Measurements from ENCODE around the gene NMNAT2. TPM values are rescaled to one million over a fixed set of nuclear protein-coding genes. Genes with fewer than 3 reads are reported as not detected.

The NMNAT2 gene
- polyA plus RNA-seq, 3 donors: 0.22 to 0.43 TPM; not detected in 1

DNA sequence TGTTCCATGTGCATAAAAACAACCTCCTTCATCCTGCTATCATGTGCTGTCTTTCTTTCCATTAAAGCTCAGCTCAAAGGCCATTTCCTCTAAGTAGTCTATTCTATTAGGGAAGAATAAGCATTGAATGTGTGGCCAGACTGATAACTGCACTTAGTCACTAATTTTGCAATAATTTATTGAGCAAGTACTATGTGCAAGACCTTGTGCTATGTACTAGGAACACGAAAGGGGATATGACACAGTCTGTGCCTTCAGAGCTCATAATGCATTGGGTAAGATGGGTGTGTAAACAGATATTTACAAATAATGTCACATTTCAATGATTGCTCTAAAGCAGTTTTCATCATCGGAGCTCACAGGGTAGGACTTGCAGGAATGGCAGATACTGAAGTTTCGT is 54.2 kb downstream of the NMNAT2 start:
- H3K9ac ChIP-seq (ENCODE audit: insufficient read depth, low read length, poor library complexity, severe bottlenecking): peak overlapping the region; percentile 43
- peaks cover 23 to 33% of the 10 kb centered on the region in 2 donors for H3K4me1 ChIP-seq (ENCODE audit: control insufficient read depth in 1 of 2, insufficient read depth in 2 of 2, low read length in 2 of 2)
- peaks cover 0 to 3% (median 0%) of the 10 kb centered on the region in 7 donors for H3K9me3 Mint-ChIP-seq
- no peaks in the 10 kb centered on the region for H4K20me1 ChIP-seq (ENCODE audit: insufficient read depth, low read length)
- no peaks in the 10 kb centered on the region for H3K36me3 Mint-ChIP-seq
- no peak overlapping the region for H3K4me3 Mint-ChIP-seq
- TF ChIP-seq, protein P1, sequence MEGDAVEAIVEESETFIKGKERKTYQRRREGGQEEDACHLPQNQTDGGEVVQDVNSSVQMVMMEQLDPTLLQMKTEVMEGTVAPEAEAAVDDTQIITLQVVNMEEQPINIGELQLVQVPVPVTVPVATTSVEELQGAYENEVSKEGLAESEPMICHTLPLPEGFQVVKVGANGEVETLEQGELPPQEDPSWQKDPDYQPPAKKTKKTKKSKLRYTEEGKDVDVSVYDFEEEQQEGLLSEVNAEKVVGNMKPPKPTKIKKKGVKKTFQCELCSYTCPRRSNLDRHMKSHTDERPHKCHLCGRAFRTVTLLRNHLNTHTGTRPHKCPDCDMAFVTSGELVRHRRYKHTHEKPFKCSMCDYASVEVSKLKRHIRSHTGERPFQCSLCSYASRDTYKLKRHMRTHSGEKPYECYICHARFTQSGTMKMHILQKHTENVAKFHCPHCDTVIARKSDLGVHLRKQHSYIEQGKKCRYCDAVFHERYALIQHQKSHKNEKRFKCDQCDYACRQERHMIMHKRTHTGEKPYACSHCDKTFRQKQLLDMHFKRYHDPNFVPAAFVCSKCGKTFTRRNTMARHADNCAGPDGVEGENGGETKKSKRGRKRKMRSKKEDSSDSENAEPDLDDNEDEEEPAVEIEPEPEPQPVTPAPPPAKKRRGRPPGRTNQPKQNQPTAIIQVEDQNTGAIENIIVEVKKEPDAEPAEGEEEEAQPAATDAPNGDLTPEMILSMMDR (IDR thresholded peaks at IDR 0.05): no peak
- peaks cover 9 to 11% of the 10 kb centered on the region in 2 donors for H3K27me3 ChIP-seq (ENCODE audit: control insufficient read depth in 2 of 2, insufficient read depth in 2 of 2, low read length in 2 of 2)
- DNase-seq: peak; percentile 93 to 100 (median 97)
- peak overlapping the region; percentile 89 to 97 (median 94) for H3K27ac Mint-ChIP-seq
- H3K4me2 ChIP-seq (replicated peaks; ENCODE audit: extremely low read depth, low read length, poor library complexity, severe bottlenecking): peak overlapping the region; percentile 14
- no CpG with 5 or more reads among the region's 3 CpGs for WGBS (ENCODE audit: insufficient coverage)
- H3K36me3 ChIP-seq (replicated peaks in 1 of 2; ENCODE audit: control insufficient read depth in 1 of 2, insufficient read depth in 2 of 2, low read length in 2 of 2): no peaks in the 10 kb centered on the region
- H3K4me1 Mint-ChIP-seq: peaks cover 33% of the 10 kb centered on the region
- H3K27me3 Mint-ChIP-seq (ENCODE audit: low read depth in 3 of 3): peaks cover 15 to 18% (median 17%) of the 10 kb centered on the region in 3 donors
- H3K9me3 ChIP-seq (replicated peaks in 1 of 2; ENCODE audit: control insufficient read depth in 1 of 2, insufficient read depth in 1 of 2, low read length in 2 of 2): no peaks in the 10 kb centered on the region
- H3K27ac ChIP-seq (ENCODE audit: low read depth in 1 of 2, low read length in 2 of 2): peak overlapping the region in 1 of 2 donors; percentile 96
- H2AFZ ChIP-seq (ENCODE audit: insufficient read depth, low read depth, low read length, poor library complexity, severe bottlenecking): no peak overlapping the region
- intact Hi-C loops (cut with micrococcal nuclease): loop anchor here in 1 of 2 donors (10.0 kb wide), 1 partner anchor 101 kb away; no protein-coding TSS in a partner anchor
- no peaks in the 10 kb centered on the region for H3K79me2 ChIP-seq (ENCODE audit: insufficient read depth, low read length)
- no peak overlapping the region for H3K4me3 ChIP-seq (replicated peaks in 1 of 3; ENCODE audit: low read depth in 2 of 3, low read length in 3 of 3)

DNA sequence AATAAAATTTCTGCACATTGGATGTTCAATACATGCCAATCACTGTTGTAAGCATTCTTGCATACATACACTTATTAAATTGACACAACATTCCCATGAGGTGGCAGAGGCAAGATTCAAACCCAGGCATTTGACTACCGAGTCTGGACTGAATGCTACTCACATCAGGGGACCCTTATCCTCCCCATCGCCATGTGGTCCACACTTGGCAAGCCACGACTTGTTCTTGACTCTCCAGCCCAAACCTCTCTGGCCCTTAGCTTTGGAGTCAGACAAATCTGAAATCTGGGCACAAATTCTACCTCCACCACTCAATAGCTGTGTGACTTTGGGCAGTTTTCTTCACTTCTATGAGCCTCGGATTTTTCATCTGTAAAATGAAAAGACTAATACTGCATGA is 57.1 kb downstream of the NMNAT2 start:
- TF ChIP-seq, protein P1 (IDR thresholded peaks at IDR 0.05): no peak
- no peaks in the 10 kb centered on the region for H3K79me2 ChIP-seq (ENCODE audit: insufficient read depth, low read length)
- H3K9ac ChIP-seq (ENCODE audit: insufficient read depth, low read length, poor library complexity, severe bottlenecking): no peak overlapping the region
- no peak overlapping the region for H3K4me3 Mint-ChIP-seq
- no peaks in the 10 kb centered on the region for H4K20me1 ChIP-seq (ENCODE audit: insufficient read depth, low read length)
- peaks cover 23 to 27% of the 10 kb centered on the region in 2 donors for H3K4me1 ChIP-seq (ENCODE audit: control insufficient read depth in 1 of 2, insufficient read depth in 2 of 2, low read length in 2 of 2)
- peaks cover 0 to 6% (median 0%) of the 10 kb centered on the region in 7 donors for H3K9me3 Mint-ChIP-seq
- WGBS (ENCODE audit: insufficient coverage): 77% methylated on average over 3 of the region's 4 CpGs
- intact Hi-C loops (cut with micrococcal nuclease): loop anchor here in 1 of 2 donors (10.0 kb wide), 1 partner anchor 104 kb away; no protein-coding TSS in a partner anchor
- no peaks in the 10 kb centered on the region for H3K36me3 Mint-ChIP-seq
- H3K4me2 ChIP-seq (replicated peaks; ENCODE audit: extremely low read depth, low read length, poor library complexity, severe bottlenecking): no peak overlapping the region
- H3K36me3 ChIP-seq (replicated peaks in 1 of 2; ENCODE audit: control insufficient read depth in 1 of 2, insufficient read depth in 2 of 2, low read length in 2 of 2): no peaks in the 10 kb centered on the region
- peaks cover 14 to 18% (median 15%) of the 10 kb centered on the region in 3 donors for H3K27me3 Mint-ChIP-seq (ENCODE audit: low read depth in 3 of 3)
- H3K27ac ChIP-seq (ENCODE audit: low read depth in 1 of 2, low read length in 2 of 2): no peak overlapping the region
- no peak overlapping the region for H3K4me3 ChIP-seq (replicated peaks in 1 of 3; ENCODE audit: low read depth in 2 of 3, low read length in 3 of 3)
- no peak overlapping the region for H2AFZ ChIP-seq (ENCODE audit: insufficient read depth, low read depth, low read length, poor library complexity, severe bottlenecking)
- no peak overlapping the region for H3K27ac Mint-ChIP-seq
- no peaks in the 10 kb centered on the region for H3K9me3 ChIP-seq (replicated peaks in 1 of 2; ENCODE audit: control insufficient read depth in 1 of 2, insufficient read depth in 1 of 2, low read length in 2 of 2)
- DNase-seq: no peak
- H3K27me3 ChIP-seq (ENCODE audit: control insufficient read depth in 2 of 2, insufficient read depth in 2 of 2, low read length in 2 of 2): peaks cover 12 to 13% of the 10 kb centered on the region in 2 donors
- H3K4me1 Mint-ChIP-seq: peaks cover 25% of the 10 kb centered on the region

All from CD14-positive monocyte (primary cell).